ENCODE data around the gene NR3C2. TPM values are rescaled to one million over a fixed set of nuclear protein-coding genes. Genes with fewer than 3 reads are reported as not detected.

Gene NR3C2
- total and polyA plus RNA-seq, 2 experiments from 2014 or later = 1.2 to 3.0 TPM

DNA sequence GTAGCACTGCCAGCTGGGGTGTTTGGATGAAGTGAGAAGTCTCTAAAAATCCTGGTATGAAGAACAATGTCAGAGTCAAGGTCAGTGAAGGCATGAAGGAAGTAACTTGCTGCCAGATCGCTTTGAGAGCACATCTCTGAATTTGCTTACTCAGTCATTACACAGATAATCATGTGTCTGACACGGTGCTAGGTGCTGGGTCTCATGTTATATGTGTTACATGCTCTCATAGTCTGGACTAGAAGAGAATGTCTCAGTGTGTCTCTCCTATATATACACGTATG lies 372.4 kb downstream of the NR3C2 start:
- peaks cover 6% of the 10 kb centered on the region; the same call in 1 of the 2 replicates for H3K36me3 ChIP-seq (ENCODE audit: insufficient read depth)
- H3K27me3 Mint-ChIP-seq (ENCODE audit: insufficient read depth, low read depth, poor library complexity) = peaks cover 6% of the 10 kb centered on the region
- no peak overlapping the region for H3K4me3 ChIP-seq
- no peaks in the 10 kb centered on the region for H3K79me2 ChIP-seq (replicated peaks; ENCODE audit: insufficient read depth)
- peaks cover 13% of the 10 kb centered on the region for H3K4me1 Mint-ChIP-seq
- no peak overlapping the region for H2AFZ ChIP-seq
- no peaks in the 10 kb centered on the region for H4K20me1 ChIP-seq (replicated peaks; ENCODE audit: insufficient read depth)
- no peak overlapping the region for H3K4me3 Mint-ChIP-seq
- H3K4me1 ChIP-seq (ENCODE audit: insufficient read depth) = no peaks in the 10 kb centered on the region
- no peaks in the 10 kb centered on the region for H3K9me2 ChIP-seq (ENCODE audit: insufficient read depth)
- ATAC-seq (no peak), DNase-seq (ENCODE audit: low spot score) (no peak)
- H3K27me3 ChIP-seq (ENCODE audit: insufficient read depth) = no peaks in the 10 kb centered on the region
- H3K27ac Mint-ChIP-seq = no peak overlapping the region
- TF ChIP-seq ETS1 (IDR thresholded peaks at IDR 0.05) = no peak
- no peak for TF ChIP-seq ZNF331 (CRISPR knock-in tag; IDR thresholded peaks at IDR 0.05; ENCODE audit: low read depth)
- no peak for TF ChIP-seq POLR2AphosphoS5 (IDR thresholded peaks at IDR 0.05; ENCODE audit: low read depth)
- TF ChIP-seq NANOG (IDR thresholded peaks at IDR 0.05; ENCODE audit: borderline replicate concordance) = no peak
- TF ChIP-seq, protein P1, sequence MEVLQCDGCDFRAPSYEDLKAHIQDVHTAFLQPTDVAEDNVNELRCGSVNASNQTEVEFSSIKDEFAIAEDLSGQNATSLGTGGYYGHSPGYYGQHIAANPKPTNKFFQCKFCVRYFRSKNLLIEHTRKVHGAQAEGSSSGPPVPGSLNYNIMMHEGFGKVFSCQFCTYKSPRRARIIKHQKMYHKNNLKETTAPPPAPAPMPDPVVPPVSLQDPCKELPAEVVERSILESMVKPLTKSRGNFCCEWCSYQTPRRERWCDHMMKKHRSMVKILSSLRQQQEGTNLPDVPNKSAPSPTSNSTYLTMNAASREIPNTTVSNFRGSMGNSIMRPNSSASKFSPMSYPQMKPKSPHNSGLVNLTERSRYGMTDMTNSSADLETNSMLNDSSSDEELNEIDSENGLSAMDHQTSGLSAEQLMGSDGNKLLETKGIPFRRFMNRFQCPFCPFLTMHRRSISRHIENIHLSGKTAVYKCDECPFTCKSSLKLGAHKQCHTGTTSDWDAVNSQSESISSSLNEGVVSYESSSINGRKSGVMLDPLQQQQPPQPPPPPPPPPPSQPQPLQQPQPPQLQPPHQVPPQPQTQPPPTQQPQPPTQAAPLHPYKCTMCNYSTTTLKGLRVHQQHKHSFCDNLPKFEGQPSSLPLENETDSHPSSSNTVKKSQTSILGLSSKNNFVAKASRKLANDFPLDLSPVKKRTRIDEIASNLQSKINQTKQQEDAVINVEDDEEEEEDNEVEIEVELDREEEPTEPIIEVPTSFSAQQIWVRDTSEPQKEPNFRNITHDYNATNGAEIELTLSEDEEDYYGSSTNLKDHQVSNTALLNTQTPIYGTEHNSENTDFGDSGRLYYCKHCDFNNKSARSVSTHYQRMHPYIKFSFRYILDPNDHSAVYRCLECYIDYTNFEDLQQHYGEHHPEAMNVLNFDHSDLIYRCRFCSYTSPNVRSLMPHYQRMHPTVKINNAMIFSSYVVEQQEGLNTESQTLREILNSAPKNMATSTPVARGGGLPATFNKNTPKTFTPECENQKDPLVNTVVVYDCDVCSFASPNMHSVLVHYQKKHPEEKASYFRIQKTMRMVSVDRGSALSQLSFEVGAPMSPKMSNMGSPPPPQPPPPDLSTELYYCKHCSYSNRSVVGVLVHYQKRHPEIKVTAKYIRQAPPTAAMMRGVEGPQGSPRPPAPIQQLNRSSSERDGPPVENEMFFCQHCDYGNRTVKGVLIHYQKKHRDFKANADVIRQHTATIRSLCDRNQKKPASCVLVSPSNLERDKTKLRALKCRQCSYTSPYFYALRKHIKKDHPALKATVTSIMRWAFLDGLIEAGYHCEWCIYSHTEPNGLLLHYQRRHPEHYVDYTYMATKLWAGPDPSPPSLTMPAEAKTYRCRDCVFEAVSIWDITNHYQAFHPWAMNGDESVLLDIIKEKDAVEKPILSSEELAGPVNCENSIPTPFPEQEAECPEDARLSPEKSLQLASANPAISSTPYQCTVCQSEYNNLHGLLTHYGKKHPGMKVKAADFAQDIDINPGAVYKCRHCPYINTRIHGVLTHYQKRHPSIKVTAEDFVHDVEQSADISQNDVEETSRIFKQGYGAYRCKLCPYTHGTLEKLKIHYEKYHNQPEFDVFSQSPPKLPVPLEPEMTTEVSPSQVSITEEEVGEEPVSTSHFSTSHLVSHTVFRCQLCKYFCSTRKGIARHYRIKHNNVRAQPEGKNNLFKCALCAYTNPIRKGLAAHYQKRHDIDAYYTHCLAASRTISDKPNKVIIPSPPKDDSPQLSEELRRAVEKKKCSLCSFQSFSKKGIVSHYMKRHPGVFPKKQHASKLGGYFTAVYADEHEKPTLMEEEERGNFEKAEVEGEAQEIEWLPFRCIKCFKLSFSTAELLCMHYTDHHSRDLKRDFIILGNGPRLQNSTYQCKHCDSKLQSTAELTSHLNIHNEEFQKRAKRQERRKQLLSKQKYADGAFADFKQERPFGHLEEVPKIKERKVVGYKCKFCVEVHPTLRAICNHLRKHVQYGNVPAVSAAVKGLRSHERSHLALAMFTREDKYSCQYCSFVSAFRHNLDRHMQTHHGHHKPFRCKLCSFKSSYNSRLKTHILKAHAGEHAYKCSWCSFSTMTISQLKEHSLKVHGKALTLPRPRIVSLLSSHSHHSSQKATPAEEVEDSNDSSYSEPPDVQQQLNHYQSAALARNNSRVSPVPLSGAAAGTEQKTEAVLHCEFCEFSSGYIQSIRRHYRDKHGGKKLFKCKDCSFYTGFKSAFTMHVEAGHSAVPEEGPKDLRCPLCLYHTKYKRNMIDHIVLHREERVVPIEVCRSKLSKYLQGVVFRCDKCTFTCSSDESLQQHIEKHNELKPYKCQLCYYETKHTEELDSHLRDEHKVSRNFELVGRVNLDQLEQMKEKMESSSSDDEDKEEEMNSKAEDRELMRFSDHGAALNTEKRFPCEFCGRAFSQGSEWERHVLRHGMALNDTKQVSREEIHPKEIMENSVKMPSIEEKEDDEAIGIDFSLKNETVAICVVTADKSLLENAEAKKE (CRISPR knock-in tag; IDR thresholded peaks at IDR 0.05) = no peak
- TF ChIP-seq CREB1 (CRISPR knock-in tag; IDR thresholded peaks at IDR 0.05; ENCODE audit: low read depth) = no peak
- no peak for TF ChIP-seq EZH2phosphoT487 (IDR thresholded peaks at IDR 0.05; ENCODE audit: unreplicated experiment)
- TF ChIP-seq REST (IDR thresholded peaks at IDR 0.05; ENCODE audit: unreplicated experiment) = no peak
- TF ChIP-seq ZNF114 (CRISPR knock-in tag; IDR thresholded peaks at IDR 0.05) = no peak
- TF ChIP-seq JUNB (IDR thresholded peaks at IDR 0.05; ENCODE audit: unreplicated experiment) = no peak
- TF ChIP-seq, protein P2, sequence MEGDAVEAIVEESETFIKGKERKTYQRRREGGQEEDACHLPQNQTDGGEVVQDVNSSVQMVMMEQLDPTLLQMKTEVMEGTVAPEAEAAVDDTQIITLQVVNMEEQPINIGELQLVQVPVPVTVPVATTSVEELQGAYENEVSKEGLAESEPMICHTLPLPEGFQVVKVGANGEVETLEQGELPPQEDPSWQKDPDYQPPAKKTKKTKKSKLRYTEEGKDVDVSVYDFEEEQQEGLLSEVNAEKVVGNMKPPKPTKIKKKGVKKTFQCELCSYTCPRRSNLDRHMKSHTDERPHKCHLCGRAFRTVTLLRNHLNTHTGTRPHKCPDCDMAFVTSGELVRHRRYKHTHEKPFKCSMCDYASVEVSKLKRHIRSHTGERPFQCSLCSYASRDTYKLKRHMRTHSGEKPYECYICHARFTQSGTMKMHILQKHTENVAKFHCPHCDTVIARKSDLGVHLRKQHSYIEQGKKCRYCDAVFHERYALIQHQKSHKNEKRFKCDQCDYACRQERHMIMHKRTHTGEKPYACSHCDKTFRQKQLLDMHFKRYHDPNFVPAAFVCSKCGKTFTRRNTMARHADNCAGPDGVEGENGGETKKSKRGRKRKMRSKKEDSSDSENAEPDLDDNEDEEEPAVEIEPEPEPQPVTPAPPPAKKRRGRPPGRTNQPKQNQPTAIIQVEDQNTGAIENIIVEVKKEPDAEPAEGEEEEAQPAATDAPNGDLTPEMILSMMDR (conservative IDR thresholded peaks at IDR 0.05; ENCODE audit: low read depth in 2 of 2) = no peak
- TF ChIP-seq STAT1 (IDR thresholded peaks at IDR 0.05; ENCODE audit: unreplicated experiment) = no peak
- no peak for TF ChIP-seq EZH2 (IDR thresholded peaks at IDR 0.05; ENCODE audit: low read depth, unreplicated experiment)
- H3K9me3 Mint-ChIP-seq = peaks cover 17% of the 10 kb centered on the region
- H3K36me3 Mint-ChIP-seq (ENCODE audit: low read depth) = peaks cover 22% of the 10 kb centered on the region
- no peak overlapping the region for H3K27ac ChIP-seq (ENCODE audit: low read depth)
- no peak overlapping the region for H3K4me2 ChIP-seq
- H3F3A ChIP-seq (replicated peaks; ENCODE audit: low read depth) = no peaks in the 10 kb centered on the region
